ENCODE results near the gene VAV1. TPM values are rescaled to one million over a fixed set of nuclear protein-coding genes. Genes with fewer than 3 reads are reported as not detected.

Gene VAV1
- polyA plus RNA-seq, 2 of the 4 experiments (the other 2 are of a cell fraction) = 5.6 to 7.5 TPM

DNA sequence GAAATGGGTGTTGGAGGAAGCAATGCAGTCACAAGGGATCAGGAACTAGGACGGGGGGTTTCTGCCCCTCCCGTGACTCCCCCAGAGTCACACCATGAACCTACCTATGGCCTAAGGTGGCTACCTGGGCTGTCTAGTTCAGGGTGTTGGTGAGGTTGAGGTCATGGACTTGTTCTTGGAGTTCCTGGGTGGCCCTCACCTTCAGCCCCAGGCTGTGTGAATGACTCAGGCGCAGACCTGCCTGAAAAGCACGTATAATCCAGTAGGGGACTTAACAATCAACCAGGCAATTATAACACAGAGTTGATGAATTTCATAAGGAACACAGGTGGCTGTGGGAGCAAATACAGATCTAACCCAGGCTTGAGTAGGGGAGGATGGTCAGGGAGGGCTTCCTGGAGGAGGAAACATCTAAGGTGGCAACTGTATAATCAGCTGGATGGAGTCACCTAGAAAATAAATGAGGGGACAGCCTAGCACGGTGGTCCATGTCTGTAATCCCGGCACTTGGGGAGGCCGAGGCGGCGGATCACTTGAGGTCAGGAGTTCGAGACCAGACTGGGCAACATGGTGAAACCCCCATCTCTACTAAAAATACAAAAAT, 89.3 kb downstream of the VAV1 start:
- DNase-seq (ENCODE audit: low read depth in 1 of 2, low spot score in 1 of 2) (no peak), FAIRE-seq (no peak), ATAC-seq (no peak)
- H3K9me3 ChIP-seq = no peaks in the 10 kb centered on the region
- TF ChIP-seq ZFP36 (IDR thresholded peaks at IDR 0.05; ENCODE audit: borderline replicate concordance, partially characterized antibody) = peak; percentile 75
- TF ChIP-seq, protein P1, sequence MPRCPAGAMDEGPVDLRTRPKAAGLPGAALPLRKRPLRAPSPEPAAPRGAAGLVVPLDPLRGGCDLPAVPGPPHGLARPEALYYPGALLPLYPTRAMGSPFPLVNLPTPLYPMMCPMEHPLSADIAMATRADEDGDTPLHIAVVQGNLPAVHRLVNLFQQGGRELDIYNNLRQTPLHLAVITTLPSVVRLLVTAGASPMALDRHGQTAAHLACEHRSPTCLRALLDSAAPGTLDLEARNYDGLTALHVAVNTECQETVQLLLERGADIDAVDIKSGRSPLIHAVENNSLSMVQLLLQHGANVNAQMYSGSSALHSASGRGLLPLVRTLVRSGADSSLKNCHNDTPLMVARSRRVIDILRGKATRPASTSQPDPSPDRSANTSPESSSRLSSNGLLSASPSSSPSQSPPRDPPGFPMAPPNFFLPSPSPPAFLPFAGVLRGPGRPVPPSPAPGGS (IDR thresholded peaks at IDR 0.05) = no peak
- 0 out of 3 replicates have a peak, but pooled peaks cover 6% of the 10 kb centered on the region for H3K4me1 ChIP-seq
- peak overlapping the region in 1 of 2 experiments; percentile 83; a peak in 3 of 6 replicates for H3K27ac ChIP-seq
- WGBS (ENCODE audit: missing lambda C conversion rate) = 77% methylated on average over 10 of the region's 10 CpGs
- ChIA-PET CTCF (interaction anchor here (0.6 to 10.6 kb wide), 20 partner anchors 7 to 345 kb away, joined by 3 to 127 read pairs (median 3); partner anchors contain the start of genes GPR108 and TRIP10), POLR2A (interaction anchor here (1.1 kb wide), 1 partner anchor 61 kb away, joined by 5 read pairs; no protein-coding TSS in a partner anchor)
- no peak overlapping the region for H3K4me2 ChIP-seq
- no peak overlapping the region for H3K4me3 ChIP-seq

DNA sequence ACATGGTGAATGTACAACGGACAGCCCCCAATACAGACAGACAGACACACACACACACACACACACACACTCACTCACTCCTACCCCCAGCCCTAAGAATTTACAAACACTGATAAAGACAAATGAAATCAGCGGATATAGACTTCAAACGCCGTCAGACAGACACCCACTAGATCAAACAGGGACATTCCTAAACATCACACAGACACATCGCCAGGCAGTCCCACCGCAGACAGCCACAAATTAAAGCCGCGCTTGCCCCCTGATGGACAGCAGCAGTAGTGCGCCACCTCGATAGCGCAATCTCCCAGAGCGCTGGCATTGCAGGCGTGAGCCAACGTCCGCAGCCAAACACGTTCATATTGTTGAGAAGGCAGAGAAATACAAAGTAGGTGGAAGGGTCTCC, 90.2 kb downstream of the VAV1 start:
- H3K4me1 ChIP-seq = 0 out of 3 replicates have a peak, but pooled peaks cover 6% of the 10 kb centered on the region
- peak overlapping the region; percentile 65 to 83 for H3K27ac ChIP-seq
- DNase-seq (ENCODE audit: low read depth in 1 of 2, low spot score in 1 of 2) (peak; percentile 73 to 87), FAIRE-seq (no peak), ATAC-seq (peak; percentile 93 to 98)
- POLR2A ChIA-PET = interaction anchor here (0.6 to 1.3 kb wide), 4 partner anchors 34 to 142 kb away, joined by 3 to 5 read pairs (median 4); partner anchors contain the start of gene C3
- TF ChIP-seq, protein P2, sequence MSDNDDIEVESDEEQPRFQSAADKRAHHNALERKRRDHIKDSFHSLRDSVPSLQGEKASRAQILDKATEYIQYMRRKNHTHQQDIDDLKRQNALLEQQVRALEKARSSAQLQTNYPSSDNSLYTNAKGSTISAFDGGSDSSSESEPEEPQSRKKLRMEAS (IDR thresholded peaks at IDR 0.05) = peak; percentile 65
- TF ChIP-seq RAD21 (conservative IDR thresholded peaks at IDR 0.05 in 1 of 2, IDR thresholded peaks at IDR 0.05 in 1 of 2) (peak; percentile 92 to 93), ZNF302 (CRISPR knock-in tag; IDR thresholded peaks at IDR 0.05) (no peak), CEBPB (IDR thresholded peaks at IDR 0.05) (peak in 1 of 2 experiments; percentile 66; a peak in 2 of 4 replicates), SMC3 (IDR thresholded peaks at IDR 0.05) (peak; percentile 84), SREBF2 (IDR thresholded peaks at IDR 0.05) (no peak), NFE2L2 (conservative IDR thresholded peaks at IDR 0.05; ENCODE audit: low read length) (no peak), NPAS2 (CRISPR knock-in tag; IDR thresholded peaks at IDR 0.05; ENCODE audit: borderline replicate concordance) (no peak), RCOR1 (IDR thresholded peaks at IDR 0.05; ENCODE audit: low read depth, low read length) (no peak), HOXB13 (CRISPR knock-in tag; IDR thresholded peaks at IDR 0.05; ENCODE audit: low read depth) (no peak)
- TF ChIP-seq, protein P3, sequence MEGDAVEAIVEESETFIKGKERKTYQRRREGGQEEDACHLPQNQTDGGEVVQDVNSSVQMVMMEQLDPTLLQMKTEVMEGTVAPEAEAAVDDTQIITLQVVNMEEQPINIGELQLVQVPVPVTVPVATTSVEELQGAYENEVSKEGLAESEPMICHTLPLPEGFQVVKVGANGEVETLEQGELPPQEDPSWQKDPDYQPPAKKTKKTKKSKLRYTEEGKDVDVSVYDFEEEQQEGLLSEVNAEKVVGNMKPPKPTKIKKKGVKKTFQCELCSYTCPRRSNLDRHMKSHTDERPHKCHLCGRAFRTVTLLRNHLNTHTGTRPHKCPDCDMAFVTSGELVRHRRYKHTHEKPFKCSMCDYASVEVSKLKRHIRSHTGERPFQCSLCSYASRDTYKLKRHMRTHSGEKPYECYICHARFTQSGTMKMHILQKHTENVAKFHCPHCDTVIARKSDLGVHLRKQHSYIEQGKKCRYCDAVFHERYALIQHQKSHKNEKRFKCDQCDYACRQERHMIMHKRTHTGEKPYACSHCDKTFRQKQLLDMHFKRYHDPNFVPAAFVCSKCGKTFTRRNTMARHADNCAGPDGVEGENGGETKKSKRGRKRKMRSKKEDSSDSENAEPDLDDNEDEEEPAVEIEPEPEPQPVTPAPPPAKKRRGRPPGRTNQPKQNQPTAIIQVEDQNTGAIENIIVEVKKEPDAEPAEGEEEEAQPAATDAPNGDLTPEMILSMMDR (IDR thresholded peaks at IDR 0.05) = peak; percentile 71
- TF ChIP-seq, protein P1 (IDR thresholded peaks at IDR 0.05) = no peak
- WGBS (ENCODE audit: missing lambda C conversion rate) = 4% methylated on average over 15 of the region's 16 CpGs
- CTCF ChIA-PET = interaction anchor here (0.6 to 10.6 kb wide), 48 partner anchors 8 to 1705 kb away, joined by 3 to 127 read pairs (median 5); partner anchors contain the start of genes GPR108, TRIP10 and VAV1
- peak overlapping the region; percentile 47 for H3K4me3 ChIP-seq
- no peaks in the 10 kb centered on the region for H3K9me3 ChIP-seq
- peak overlapping the region; percentile 83 for H3K4me2 ChIP-seq

DNA sequence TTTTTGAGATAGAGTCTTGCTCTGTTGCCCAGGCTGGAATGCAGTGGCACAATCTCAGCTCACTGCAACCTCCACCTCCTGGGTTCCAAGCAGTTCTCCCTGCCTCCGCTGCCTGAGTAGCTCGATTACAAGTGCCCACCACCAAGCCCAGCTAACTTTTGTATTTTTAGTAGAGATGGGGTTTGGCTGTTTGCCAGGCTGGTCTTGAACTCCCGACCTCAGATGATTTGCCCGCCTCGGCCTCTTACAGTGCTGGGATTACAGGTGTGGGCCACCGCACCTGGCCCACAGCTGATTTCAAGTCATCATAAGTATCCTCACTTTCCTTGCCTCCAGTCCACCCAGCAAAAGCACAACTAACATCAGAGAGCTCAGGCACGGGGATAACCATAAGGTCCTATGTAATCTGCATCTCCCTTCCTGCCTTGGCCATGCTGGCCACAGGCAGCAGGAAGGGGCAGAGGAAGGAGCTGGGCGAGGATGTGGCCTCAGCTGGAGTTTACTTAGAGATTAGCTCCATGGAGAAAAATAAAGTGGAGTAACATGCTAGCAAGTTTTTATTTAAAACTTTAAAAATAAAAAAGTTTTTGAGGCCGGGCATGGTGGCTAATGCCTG, 91.9 kb downstream of the VAV1 start:
- FAIRE-seq (no peak), DNase-seq (ENCODE audit: low read depth in 1 of 2, low spot score in 1 of 2) (no peak), ATAC-seq (no peak)
- ChIA-PET POLR2A (no interaction called here), CTCF (interaction anchor here (0.6 to 10.6 kb wide), 40 partner anchors 8 to 816 kb away, joined by 3 to 127 read pairs (median 5); partner anchors contain the start of genes ALKBH7, GPR108, TRIP10 and VAV1)
- H3K4me3 ChIP-seq = no peak overlapping the region
- TF ChIP-seq, protein P4, sequence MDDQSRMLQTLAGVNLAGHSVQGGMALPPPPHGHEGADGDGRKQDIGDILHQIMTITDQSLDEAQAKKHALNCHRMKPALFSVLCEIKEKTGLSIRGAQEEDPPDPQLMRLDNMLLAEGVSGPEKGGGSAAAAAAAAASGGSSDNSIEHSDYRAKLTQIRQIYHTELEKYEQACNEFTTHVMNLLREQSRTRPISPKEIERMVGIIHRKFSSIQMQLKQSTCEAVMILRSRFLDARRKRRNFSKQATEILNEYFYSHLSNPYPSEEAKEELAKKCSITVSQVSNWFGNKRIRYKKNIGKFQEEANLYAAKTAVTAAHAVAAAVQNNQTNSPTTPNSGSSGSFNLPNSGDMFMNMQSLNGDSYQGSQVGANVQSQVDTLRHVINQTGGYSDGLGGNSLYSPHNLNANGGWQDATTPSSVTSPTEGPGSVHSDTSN (IDR thresholded peaks at IDR 0.05) = no peak
- no peak for TF ChIP-seq HOXA7 (CRISPR knock-in tag; IDR thresholded peaks at IDR 0.05)
- no peak for TF ChIP-seq ZSCAN20 (CRISPR knock-in tag; IDR thresholded peaks at IDR 0.05)
- 48% methylated on average over 9 of the region's 9 CpGs for WGBS (ENCODE audit: missing lambda C conversion rate)
- no peak overlapping the region for H3K27ac ChIP-seq
- no peak overlapping the region for H3K4me2 ChIP-seq
- H3K9me3 ChIP-seq = no peaks in the 10 kb centered on the region
- H3K4me1 ChIP-seq = 0 out of 3 replicates have a peak, but pooled peaks cover 6% of the 10 kb centered on the region

Measured in A549 (cell line).